HG03060 (cell line): Measurements from ENCODE around the gene NECAB3.
"Not testable (repeated sequence)": the region's sequence is repeated elsewhere in the genome, so short reads cannot be mapped to it uniquely, and the experiment has no call there.

Experiments
- ATAC-seq: cut with Tn5 transposase; IDR thresholded peaks from one replicate; pipeline ENCODE4 v1.9.1; 2021; ENCODE audit warnings: low read depth, moderate number of reproducible peaks; ENCODE audit not compliant: unreplicated experiment

The NECAB3 gene

DNA sequence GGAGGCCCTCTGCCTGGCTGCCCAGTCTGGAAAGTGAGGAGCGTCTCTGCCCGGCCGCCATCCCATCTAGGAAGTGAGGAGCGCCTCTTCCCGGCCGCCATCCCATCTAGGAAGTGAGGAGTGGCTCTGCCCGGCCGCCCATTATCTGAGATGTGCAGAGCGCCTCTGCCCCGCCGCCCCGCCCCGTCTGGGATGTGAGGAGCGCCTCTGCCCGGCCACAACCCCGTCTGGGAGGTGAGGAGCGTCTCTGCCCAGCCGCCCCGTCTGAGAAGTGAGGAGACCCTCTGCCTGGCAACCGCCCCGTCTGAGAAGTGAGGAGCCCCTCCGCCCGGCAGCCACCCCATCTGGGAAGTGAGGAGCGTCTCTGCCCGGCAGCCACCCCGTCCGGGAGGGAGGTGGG is 24.7 kb upstream of the NECAB3 start:
- not testable (repeated sequence) for ATAC-seq

DNA sequence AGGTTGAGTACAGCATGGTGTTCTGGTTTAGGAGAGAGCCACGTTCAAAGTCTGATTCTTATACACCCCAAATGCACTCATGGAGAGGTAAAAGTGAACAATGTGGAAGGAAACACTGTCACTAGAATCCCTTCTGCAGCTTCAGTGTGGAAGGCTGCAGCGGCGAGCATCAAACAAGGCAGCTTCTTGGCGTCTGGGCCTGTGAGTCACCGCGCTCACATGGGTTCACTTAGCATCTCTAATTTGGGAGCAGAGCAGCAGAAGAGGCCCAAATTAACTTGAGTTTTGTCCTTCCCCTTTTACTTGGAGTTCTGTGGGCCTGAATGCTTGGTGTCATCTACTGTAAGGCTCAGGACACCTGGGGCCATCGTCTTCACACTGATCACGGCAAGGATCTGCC is 22.9 kb upstream of the NECAB3 start:
- no peak for ATAC-seq

DNA sequence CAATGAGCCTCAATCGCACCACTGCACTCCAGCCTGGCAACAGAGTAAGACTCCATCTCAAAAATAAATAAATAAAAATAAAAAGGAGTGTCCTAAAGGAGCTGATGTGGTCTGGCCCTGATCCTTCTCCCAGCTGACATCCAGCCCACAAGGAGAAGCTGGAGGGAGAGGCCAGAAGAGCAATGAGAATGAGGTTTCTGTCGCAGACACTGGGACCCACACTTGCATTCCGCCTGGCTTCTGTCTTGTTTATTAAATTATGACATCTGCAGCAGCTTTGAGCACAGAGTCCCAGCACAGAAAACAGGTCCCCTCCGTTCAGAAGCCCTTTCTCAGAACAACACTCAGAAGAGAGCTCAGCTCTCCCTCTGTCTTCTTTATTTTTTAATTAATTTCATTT is 22.2 kb upstream of the NECAB3 start:
- ATAC-seq, result no peak

DNA sequence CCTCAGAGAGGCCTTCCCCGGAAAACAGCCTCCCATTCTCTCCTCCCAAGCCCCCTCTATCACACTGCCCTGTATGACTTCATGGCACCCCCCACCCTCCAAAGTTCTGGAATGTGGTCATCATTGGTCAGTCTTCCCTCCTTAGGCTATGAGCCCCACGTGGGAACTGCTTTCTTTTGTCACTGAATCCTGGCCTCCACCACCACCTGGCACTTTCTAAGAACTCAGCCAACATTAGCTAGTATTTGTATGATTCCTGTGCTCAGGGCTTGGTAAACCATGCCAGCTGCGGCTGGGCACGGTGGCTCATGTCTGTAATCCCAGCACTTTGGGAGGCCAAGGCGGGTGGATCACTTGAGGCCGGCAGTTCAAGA is 20.4 kb upstream of the NECAB3 start:
- no peak for ATAC-seq

DNA sequence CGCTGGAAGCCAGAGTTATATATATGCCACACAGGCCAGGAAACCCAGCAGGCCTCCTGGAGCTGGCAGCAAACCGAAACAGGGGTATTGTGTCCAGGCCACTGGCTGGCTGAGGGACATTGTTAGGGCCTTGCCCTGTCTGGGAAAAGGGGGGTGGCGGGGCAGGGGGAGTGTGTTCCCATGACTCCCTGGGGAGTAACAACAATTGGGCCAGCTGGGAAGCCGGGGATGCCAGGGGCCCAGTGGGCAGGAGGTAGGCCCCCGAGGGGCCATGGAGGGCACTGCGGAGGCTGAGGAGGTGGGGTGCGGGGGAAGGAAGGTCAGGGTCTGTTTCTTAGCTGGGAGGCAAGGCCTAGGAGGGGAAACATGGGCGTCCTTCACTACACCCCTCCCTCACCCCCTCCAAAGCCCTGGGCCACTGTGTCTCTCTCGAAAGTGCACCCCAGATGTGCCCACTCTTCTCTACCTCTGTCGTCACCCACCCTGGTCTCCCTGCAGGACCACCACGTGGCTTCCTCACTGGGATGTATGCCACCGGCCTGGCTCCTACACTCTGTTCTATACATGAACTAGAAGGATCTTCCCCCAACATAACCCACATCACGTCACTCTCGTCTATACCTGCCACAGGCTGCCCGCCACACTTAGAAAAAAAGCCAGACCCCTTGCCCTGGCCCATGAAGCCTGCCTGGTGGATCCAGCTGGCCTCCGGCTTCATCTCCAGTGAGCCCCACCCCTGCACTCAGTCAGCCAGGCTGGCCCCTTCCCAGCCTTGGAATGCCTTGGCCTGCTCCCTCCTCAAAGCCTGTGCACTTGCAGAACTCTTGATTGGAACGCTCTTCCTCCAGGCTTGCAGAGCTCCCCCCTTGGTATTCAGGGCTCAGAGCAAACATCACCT is 19.8 kb upstream of the NECAB3 start:
- no peak for ATAC-seq

DNA sequence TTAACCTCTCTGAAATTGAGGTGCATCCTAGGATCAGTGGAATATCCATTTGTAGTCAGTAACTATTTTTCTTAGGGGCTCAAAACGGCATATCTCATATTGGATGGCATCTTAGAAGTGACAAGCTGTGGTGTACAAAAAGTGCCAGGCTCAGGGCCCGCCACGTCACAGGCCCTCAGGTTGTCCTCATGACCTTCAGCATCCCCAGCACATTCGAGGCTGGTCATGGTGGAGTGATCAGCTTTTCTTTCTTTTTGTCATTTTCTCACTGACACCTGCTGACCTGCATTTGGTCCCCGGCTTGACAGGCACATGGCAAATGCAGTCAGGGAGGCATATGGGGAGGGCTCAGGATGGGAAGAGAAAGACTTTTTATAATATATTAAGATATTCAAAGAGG is 19.1 kb upstream of the NECAB3 start:
- ATAC-seq, result no peak

DNA sequence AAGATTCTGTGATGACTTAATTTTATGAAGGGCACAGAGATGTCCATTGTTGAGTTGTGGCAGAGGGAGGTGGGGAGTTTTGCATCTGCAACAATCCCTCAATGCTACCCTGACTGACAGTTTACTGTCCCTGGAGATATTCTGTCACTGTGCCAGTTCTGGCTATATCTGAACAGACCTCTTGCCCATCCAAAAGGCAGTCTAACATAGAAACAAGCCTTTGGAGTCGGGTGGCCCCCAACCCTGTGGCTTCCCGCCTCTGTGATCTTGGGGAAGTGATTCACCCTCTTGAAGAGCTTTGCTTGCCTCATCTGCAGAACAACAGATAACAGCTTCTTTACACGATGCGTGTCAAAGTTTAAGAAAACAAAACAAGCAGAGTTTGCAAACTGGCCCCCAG is 15.7 kb upstream of the NECAB3 start:
- no peak for ATAC-seq

DNA sequence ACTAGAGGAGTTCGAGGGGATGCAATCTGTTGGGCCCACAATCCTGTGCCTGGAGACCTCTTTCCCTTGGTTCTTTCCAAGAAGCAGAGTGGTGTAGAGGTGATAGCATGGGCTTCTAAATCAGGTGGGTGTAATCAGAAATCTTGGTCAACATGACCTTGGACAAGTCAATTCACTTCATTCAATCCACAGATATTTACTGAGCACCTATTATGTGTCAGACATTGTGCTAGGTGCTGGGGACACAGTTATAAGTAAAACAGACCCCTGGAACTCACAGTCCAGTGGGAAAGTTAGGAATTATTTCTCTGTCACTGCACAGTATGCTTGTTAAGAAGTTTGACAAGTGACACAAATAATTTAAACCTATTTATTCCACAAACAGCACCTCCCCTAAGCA is 15.3 kb upstream of the NECAB3 start:
- no peak for ATAC-seq

DNA sequence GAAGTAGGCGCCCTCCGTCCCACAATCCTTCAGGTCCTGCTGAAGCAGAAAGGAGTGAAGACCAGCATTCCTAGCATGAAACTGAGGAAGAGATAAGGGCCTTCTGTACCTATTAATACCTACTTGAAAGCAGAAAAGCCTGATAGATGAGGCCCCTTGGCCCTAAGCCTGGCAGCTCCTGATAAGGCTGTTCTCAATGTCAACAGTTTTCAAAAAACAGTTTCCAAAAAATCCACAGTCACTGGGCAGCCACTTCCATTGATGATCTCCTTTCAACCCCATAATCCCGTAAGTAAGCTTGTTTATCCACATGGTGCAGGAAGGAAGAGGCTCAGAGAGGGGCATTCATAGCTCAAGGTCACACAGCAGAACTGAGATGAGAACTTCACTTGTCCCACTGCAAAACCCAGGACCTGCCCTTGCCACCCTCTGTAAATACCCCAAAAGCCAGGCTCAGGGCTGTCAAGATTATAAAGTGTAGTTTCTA is 14.8 kb upstream of the NECAB3 start:
- ATAC-seq, result no peak

DNA sequence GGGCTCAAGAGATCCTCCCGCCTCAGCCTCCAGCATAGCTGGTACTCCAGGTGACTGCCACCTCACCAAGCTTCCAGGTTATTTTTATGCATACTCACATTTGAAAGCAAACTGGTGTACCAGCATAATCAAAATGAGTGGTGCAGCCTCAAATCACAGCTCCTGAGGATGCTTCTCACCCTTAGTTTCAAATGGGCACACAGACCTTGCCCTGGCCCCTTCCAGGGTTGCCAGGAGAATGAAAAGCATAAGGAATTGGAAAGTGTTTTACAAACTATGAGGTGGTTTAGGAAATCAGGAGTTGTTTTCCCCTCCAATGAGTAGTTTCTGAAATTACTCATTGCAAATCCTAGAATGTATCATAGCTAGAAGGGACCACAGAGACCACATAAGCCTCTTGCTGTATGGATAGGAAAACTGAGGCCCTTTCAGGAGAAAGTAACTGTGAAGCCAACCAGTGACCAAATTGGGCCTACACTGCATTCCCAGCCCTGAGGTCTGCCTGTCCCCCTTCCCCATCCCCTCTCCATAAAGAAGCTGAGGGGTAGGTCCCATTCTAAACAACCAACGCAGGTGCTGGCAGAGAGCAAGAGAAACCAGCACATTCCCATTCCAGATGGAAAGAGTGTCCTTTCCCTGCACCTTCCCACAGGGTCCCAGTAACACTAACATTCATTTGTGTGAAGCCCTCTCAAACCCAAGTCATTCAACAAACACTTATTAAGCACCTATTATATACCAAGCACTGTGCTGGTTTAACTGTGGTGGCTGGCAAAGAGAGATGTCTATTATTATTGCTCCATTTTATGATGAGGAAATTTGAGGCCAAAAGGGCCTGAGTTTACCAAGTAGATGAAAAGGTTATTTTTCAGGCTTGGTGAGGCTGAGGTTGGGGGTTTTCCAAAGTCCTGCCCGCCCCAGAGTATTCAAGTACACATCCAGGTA is 14.0 kb upstream of the NECAB3 start:
- ATAC-seq, result no peak

DNA sequence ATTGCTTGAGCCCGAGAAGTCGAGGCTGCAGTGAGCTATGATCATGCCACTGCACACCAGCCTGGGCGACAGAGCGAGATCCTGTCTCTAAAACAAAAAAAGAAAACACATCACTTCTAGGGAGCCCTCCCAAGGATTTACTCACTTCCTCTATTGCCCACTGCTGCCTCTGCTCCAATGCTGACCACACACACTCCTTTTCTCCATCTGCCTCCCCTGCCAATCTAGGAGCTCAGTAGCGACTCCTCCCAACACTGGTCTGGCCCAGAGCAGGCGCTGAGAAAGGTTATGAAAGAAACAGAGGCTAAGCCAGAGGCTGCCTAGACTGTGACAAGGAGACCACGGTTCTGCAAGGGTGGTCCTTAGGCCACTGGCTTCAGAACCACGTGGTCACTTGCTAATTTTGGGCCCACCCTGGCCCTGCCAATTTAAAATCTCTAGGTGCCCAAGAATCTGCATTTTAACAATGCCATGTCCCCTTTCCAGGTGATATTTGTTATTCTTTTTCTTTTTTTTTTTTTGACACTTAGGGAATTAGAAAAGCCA is 13.2 kb upstream of the NECAB3 start:
- no peak for ATAC-seq

DNA sequence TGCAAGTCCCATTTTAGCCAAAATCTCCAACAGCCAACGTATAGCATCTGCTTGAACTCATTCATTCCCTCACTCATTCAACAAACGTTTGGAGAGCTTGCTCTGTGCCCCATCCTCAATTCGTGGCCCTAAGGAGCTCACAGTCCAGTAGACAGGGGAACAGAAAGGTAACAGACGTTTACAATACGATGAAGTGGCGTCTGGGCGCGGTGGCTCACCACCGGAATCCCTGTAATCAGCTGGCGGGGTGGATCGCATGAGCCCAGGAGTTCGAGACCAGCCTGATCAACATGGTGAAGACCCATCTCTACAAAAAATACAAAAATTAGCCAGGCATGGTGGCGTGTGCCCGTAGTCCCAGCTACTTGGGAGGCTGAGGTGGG is 12.7 kb upstream of the NECAB3 start:
- no peak for ATAC-seq

DNA sequence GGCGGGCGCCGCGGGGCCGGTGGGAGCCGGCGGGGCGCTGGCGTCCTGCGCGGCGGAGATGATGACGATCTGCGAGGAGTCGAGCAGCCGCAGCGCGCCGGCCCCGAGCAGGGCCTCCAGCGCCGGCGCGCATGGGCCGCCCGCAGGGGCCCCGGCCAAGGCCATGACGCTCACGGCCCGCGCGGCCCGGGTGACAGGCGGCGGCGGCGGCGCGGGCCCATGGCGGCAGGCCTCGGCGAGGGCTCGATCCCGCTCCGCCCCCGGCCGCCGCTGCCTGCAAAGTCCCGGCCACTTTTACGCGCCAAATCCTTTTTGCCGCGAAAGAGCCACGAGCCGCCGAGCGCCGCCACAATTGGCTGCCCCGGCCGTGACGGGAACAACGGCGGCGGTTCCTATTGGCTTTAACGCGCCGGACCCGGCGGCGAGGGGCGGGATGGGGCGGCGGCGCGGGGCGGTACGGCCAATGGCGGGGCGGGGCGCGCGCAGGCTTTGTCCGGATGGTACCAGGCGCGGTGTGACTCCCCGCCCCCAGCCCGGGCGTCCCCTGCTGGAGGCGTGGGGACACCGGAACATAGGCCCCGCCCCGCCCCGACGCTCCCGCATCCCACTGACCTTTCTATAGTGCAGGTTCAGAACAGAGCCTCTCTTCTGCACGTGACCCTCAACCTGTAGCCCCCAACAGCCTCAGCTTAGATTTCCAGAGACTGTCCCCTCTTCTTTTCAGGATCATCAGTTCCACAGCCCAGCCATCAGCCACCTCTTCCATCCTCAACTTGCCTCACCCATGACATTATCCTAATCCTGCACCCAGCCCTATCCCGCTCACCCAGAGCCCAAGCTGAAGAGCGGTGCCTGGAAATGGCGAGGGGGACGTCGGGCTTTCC is 12.1 kb upstream of the NECAB3 start, which contains the start of gene E2F1:
Gene E2F1, minus strand, starts transcription at position 286 of the 884 bp plus-strand sequence. Its CDS starts 121 bp downstream, at position 165.
- ATAC-seq, result peak; percentile 30

DNA sequence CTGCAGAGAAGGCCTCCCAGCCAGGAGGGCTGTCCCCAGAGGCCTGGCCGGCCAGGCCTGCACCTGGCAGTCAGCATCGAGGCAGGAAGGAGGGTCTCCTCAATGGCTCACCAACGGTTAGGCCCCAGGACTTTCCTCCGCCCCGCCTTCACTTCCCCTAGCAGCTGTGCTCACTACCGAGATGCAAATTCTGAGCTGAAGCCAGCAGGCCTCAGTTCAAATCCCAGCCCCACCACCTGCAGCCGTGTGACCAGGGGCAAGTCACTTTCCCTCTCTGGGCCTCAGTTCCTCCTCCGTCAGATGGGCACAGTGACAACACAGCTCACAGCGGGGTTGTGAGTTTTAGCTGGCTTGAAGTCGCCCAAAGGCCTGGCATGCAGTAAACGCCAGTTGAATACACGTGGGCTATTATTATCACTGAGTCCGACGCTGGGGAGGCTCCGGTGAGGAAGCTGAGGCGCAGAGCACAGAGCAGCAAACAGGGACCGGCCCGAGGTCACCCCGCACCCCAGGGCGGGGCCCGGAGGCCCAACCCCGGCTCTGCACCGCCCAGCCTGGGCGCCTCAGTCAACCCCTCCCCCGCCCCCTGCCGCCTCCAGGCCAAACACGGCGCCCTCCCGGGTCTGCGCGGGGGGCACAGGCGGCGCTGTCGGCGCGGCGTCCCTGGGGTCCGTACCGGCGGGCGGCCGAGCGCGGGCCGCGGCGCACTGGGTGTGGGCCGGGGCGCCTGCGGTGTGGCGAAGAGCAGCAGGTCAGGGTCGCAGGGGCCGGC is 11.3 kb upstream of the NECAB3 start:
- peak; percentile 38 for ATAC-seq

DNA sequence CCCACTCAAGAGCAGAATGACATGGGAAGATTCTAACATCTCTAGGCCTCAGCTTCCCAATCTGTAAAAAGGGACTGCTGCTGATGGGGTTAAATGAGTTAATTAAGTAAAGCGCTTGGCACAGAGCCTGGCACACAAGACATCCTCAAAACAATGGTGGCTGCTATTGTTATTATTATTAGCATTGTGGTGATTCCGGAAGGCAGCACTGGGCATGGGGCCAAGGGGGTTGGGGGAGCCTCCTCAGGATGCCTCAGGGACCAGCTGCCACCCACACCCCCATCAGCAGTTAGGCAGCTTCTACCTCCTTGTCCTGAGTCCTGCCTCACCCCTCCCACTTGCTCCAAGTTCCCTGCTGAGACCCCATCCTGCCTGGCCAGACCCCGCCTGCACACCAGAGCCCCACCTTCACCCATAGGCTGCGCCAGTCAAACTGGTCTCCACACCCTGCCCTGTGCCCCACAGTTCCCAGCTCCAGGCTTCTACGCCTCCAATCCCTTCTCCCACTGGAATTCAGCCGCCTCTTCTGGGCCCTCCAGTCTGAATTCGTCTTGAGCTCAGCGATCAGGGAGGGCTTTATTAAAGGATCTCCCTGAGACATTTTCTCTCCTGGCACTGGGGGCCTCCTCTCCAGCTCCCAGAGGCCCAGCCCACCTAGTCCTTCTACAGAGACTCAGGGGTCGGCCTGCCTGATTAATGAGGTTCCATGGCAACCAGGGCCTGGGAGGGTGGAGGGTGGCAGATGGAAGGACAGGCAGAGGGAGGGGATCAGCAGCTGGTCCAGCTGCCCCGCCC is 10.5 kb upstream of the NECAB3 start:
- ATAC-seq, result no peak

DNA sequence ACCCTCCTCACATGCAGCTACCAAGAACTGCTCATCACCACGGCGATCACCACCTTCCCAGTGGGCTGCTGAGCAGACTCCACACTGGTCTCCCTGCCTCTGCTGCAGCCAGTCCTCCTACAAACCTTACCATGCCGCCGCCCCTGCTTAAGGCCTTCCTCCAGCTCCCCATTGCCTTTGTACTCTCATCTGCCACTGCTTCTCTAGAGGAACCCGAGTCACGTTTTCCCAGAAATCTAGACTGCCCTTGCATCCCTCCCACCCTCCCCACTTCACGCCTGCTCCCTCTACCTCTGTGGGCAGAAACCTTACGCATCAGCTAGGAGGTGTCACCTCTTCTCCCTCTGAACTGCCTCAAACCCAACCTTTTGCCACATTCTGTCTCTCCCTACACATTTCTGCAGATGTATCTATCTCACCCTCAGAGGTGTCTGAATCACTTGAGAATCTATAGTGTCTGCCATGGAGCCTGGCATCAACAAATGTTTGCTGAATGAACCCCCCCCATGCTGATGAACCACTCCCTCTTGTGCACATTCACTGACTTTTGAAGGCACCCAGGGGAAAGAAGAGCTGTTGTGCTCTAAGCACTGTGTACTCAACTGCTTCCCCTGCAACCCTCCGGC is 7.6 kb upstream of the NECAB3 start:
- no peak for ATAC-seq

DNA sequence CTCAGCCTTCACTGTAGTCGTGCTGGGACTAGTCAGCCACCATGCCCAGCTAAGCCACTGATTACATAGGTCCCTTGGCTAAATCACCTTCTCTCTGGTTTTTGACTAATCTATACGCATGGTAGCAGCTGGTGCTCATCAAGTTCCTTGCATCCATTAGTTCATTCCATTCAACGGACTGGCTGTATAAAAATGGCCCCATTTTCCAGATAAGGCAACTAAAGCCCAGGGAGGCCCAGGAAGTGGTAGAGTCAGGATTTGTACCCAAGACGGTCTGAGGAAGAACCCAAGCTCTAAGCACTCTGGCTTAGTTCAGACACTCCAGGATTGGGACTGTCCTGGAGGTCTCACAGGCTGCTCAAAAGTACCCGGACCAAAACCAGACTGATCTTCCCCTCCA is 7.1 kb upstream of the NECAB3 start:
- no peak for ATAC-seq

DNA sequence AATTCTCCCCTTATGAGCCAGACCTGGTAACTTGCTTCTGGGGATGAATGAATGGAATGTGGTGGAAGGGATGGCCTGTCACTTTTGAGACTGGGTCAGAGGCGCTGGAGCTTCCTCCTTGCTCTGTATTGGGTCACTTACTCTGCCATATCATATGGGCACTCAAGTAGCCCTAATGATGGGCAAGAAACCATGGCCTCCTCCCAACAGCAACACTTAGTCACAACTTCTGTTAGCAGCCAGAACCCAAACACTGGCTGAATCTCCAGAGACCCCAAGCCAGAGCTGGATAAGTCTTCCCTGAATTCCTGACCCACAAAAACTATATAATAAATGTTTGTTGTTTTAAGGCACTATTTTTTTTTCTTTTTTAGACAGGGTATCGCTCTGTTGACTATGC is 6.5 kb upstream of the NECAB3 start:
- no peak for ATAC-seq
